NT2/D1 (cell line): Measurements from ENCODE around the gene SH3RF1.
"Not testable (repeated sequence)": the region's sequence is repeated elsewhere in the genome, so short reads cannot be mapped to it uniquely, and the experiment has no call there.

ENCODE experiments used
- DNase-seq: peaks from one replicate; pipeline ENCODE4 v3.0.0-alpha.2; 2011; ENCODE audit warnings: low read depth, low spot score
- H3K27me3 ChIP-seq: 2 replicates; pipeline ENCODE4 v1.6.0; 2011; ENCODE audit warnings: mild to moderate bottlenecking; ENCODE audit not compliant: insufficient read length, insufficient read depth
- H3K36me3 ChIP-seq: 2 replicates; pipeline ENCODE4 v1.6.1; 2011; ENCODE audit warnings: mild to moderate bottlenecking, low read length, mixed read lengths; ENCODE audit not compliant: insufficient read depth, insufficient read length
- H3K4me1 ChIP-seq: 2 replicates; pipeline ENCODE4 v1.5.1; 2011; ENCODE audit not compliant: insufficient read depth, insufficient read length
- H3K4me3 ChIP-seq: 2 replicates; pipeline ENCODE4 v1.5.1; 2011; ENCODE audit warnings: low read depth; ENCODE audit not compliant: insufficient read length
- H3K9ac ChIP-seq: 2 replicates; pipeline ENCODE4 v1.6.0; 2011; ENCODE audit warnings: low read depth; ENCODE audit not compliant: insufficient read length
- H3K9me3 ChIP-seq: 2 replicates; pipeline ENCODE4 v1.5.1; 2011; ENCODE audit warnings: mild to moderate bottlenecking, low read length; ENCODE audit not compliant: insufficient read depth
- SUZ12 ChIP-seq: IDR thresholded peaks from 2 replicates; pipeline ENCODE4 v1.6.1; 2011; ENCODE audit not compliant: insufficient read length, insufficient read depth; ENCODE audit errors: extremely low read depth
- YY1 ChIP-seq: IDR thresholded peaks from 2 replicates; pipeline ENCODE4 v1.6.1; 2011; ENCODE audit not compliant: insufficient read length, insufficient read depth
- ZNF274 ChIP-seq: IDR thresholded peaks from 2 replicates; pipeline ENCODE4 v1.6.1; 2011; ENCODE audit warnings: mild to moderate bottlenecking, low read depth, low read length

Gene SH3RF1

GRCh38 chr4:169208516-169208915 is 62.2 kb downstream of the SH3RF1 start:
- Histone ChIP-seq H3K36me3 (no peaks in the 10 kb centered on the region), H3K4me1 (peaks cover 2% of the 10 kb centered on the region), H3K9me3 (0 out of 2 replicates have a peak, but pooled peaks cover under 1% of the 10 kb centered on the region), H3K27me3 (no peaks in the 10 kb centered on the region), H3K9ac (no peak overlapping the region), H3K4me3 (no peak overlapping the region)
- no peak for DNase-seq
- TF ChIP-seq SUZ12 (no peak), ZNF274 (no peak), YY1 (no peak)

- DNase-seq = no peak
Observed at GRCh38 chr4:169208090-169208455, 62.7 kb downstream of the SH3RF1 start.

GRCh38 chr4:169207436-169208089 is 63.2 kb downstream of the SH3RF1 start:
- no peak overlapping the region for H3K9ac ChIP-seq

More at GRCh38 chr4:169208090-169208455, 62.7 kb downstream of the SH3RF1 start:
- peaks cover 2% of the 10 kb centered on the region for H3K4me1 ChIP-seq
- no peaks in the 10 kb centered on the region for H3K27me3 ChIP-seq
- H3K4me3 ChIP-seq = no peak overlapping the region
- H3K9ac ChIP-seq = no peak overlapping the region
- no peaks in the 10 kb centered on the region for H3K36me3 ChIP-seq
- no peak for TF ChIP-seq SUZ12
- TF ChIP-seq ZNF274 = no peak
- TF ChIP-seq YY1 = no peak
- H3K9me3 ChIP-seq = no peaks in the 10 kb centered on the region

DNA sequence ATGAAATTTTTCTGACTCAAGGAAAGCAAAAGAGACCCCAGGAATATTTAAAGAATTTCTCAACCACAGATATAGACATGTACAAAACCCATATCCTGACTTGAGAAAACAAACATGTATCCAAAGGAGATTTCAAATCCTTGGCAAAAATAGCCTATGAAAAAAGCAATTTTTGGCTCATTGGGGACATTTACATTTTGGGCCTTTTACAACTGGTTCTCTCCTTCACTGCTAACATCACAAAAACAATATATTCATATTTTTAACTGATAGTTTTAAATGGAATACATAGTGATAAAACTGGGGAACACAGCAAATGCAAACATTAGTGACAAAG is 65.0 kb downstream of the SH3RF1 start:
- no peaks in the 10 kb centered on the region for H3K9me3 ChIP-seq
- H3K9ac ChIP-seq = no peak overlapping the region
- no peak for DNase-seq
- TF ChIP-seq YY1 (no peak), SUZ12 (no peak), ZNF274 (no peak)
- peaks cover 4% of the 10 kb centered on the region for H3K4me1 ChIP-seq
- H3K27me3 ChIP-seq = no peaks in the 10 kb centered on the region
- no peaks in the 10 kb centered on the region for H3K36me3 ChIP-seq
- H3K4me3 ChIP-seq = no peak overlapping the region

More at GRCh38 chr4:169207436-169208089, 63.2 kb downstream of the SH3RF1 start:
- no peak for DNase-seq
- no peaks in the 10 kb centered on the region for H3K9me3 ChIP-seq
- H3K27me3 ChIP-seq = no peaks in the 10 kb centered on the region
- H3K4me1 ChIP-seq = peaks cover 2% of the 10 kb centered on the region
- no peak overlapping the region for H3K4me3 ChIP-seq
- H3K36me3 ChIP-seq = no peaks in the 10 kb centered on the region
- TF ChIP-seq SUZ12 (no peak), ZNF274 (no peak), YY1 (no peak)

DNA sequence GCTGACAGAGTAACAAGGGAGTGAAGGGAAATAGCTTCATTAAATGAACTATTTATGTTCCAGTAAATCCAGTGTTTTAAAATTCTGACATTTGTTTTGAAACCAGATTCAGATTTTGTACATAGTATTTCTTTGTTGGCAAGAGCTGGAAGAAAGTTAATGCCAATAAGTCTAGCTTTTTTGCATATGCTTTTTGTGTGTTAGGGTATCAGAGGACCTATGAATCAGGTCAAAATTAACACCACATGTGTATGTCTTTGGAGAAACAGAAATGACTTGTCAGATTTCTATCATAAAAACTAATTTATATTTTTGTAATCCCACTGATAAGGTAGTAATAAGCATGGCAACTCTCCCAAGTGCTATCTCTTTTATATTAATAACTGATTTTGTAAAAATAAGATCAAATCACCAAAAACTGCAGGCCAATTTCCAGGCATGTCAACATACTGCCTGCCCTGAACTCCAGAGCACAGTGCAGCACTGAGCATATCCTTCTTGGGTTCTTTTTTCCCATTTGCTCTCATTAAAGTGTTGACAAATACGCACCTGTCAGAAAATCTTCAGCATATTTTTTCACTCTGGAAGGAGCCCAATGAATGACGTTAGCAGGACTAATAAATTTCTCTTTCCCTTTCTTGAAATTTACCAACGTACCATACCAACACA is 65.5 kb downstream of the SH3RF1 start:
- Histone ChIP-seq H3K4me1 (peaks cover 4% of the 10 kb centered on the region), H3K9me3 (no peaks in the 10 kb centered on the region), H3K27me3 (no peaks in the 10 kb centered on the region), H3K36me3 (no peaks in the 10 kb centered on the region), H3K9ac (no peak overlapping the region), H3K4me3 (no peak overlapping the region)
- no peak for DNase-seq
- TF ChIP-seq SUZ12 = no peak
- no peak for TF ChIP-seq ZNF274
- no peak for TF ChIP-seq YY1

- peaks cover 2% of the 10 kb centered on the region for H3K4me1 ChIP-seq
- H3K27me3 ChIP-seq = no peaks in the 10 kb centered on the region
- H3K9ac ChIP-seq = no peak overlapping the region
- TF ChIP-seq YY1 (no peak), SUZ12 (no peak), ZNF274 (no peak)
- no peaks in the 10 kb centered on the region for H3K36me3 ChIP-seq
- DNase-seq = no peak
- no peaks in the 10 kb centered on the region for H3K9me3 ChIP-seq
- no peak overlapping the region for H3K4me3 ChIP-seq
Observed at GRCh38 chr4:169203891-169204290, 66.9 kb downstream of the SH3RF1 start.

GRCh38 chr4:169203278-169203677 is 67.5 kb downstream of the SH3RF1 start:
- not testable (repeated sequence) for H3K9me3 ChIP-seq, H3K27me3 ChIP-seq, H3K4me1 ChIP-seq, H3K36me3 ChIP-seq, H3K9ac ChIP-seq, H3K4me3 ChIP-seq, DNase-seq
